SK-N-SH (cell line): Measurements from ENCODE around the gene LRRC8D. TPM values are rescaled to one million over a fixed set of nuclear protein-coding genes. Genes with fewer than 3 reads are reported as not detected.
A peak's percentile ranks its signal among the peaks of the same experiment; 100 is the strongest.

Experiments used
- CTCF ChIA-PET: fragments of 300-600, 350-600 bp; formaldehyde crosslinking; extraction: SDS; loops from one replicate; lab custom pipeline; 2021; lab: Yijun Ruan, JAX
- POLR2A ChIA-PET: fragments of 350-600 bp; sonication (Branson Sonifier 250); formaldehyde crosslinking; extraction: SDS; loops from one replicate; lab custom pipeline; 2020; ENCODE audit warnings: antibody characterized with exemption, inconsistent platforms; lab: Yijun Ruan, JAX
- DNase-seq: peaks from one replicate; pipeline ENCODE4 v3.0.0; 2012
- H2AFZ ChIP-seq: fragments of 200-600 bp; sonication (generic); 2 replicates; pipeline ENCODE4 v1.8.1; 2016; ENCODE audit warnings: antibody characterized with exemption, mild to moderate bottlenecking, low read depth
- H3F3A ChIP-seq: fragments of 200-600 bp; sonication (generic); replicated peaks from 2 replicates; pipeline ENCODE3; 2016; ENCODE audit warnings: antibody characterized with exemption, mild to moderate bottlenecking; ENCODE audit not compliant: insufficient read depth
- H3K27ac ChIP-seq, 2 experiments: fragments of 200-500 bp in 1 of 2; fragments of 200-600 bp in 1 of 2; sonication (Bioruptor generic) in 1 of 2; sonication (generic), shearing (Covaris generic) in 1 of 2; 2 replicates each; pipeline versions ENCODE4 v1.5.1 to v1.6.1; 2014 to 2016; ENCODE audit warnings: low read depth in 2 of 2, inconsistent platforms in 1 of 2, low read length in 1 of 2, mild to moderate bottlenecking in 1 of 2, mixed read lengths in 1 of 2
- H3K27me3 ChIP-seq: fragments of 200-600 bp; sonication (generic), shearing (Covaris generic); 2 replicates; pipeline ENCODE4 v1.6.1; 2016; ENCODE audit warnings: mixed run types; ENCODE audit not compliant: insufficient read depth
- H3K36me3 ChIP-seq, 2 experiments: fragments of 200-500 bp in 1 of 2; fragments of 200-600 bp in 1 of 2; sonication (Bioruptor generic) in 1 of 2; sonication (generic) in 1 of 2; replicated peaks in 1 of 2; 2 replicates each; pipeline versions ENCODE3 to v1.5.1; 2014 to 2016; ENCODE audit warnings: low read length in 1 of 2, mild to moderate bottlenecking in 1 of 2; ENCODE audit not compliant: insufficient read depth in 2 of 2, control insufficient read depth in 1 of 2
- H3K4me1 ChIP-seq, 2 experiments: fragments of 200-500 bp in 1 of 2; fragments of 200-600 bp in 1 of 2; sonication (Bioruptor generic) in 1 of 2; sonication (generic), shearing (Covaris generic) in 1 of 2; 2 replicates each; pipeline versions ENCODE4 v1.5.1 to v1.6.1; 2014 to 2016; ENCODE audit warnings: low read depth in 1 of 2, low read length in 1 of 2, mixed run types in 1 of 2; ENCODE audit not compliant: insufficient read depth in 2 of 2, control insufficient read depth in 1 of 2
- H3K4me2 ChIP-seq: fragments of 200-600 bp; sonication (generic), shearing (Covaris generic); 2 replicates; pipeline ENCODE4 v1.6.1; 2017; ENCODE audit warnings: mixed run types
- H3K4me3 ChIP-seq, 2 experiments: fragments of 200-500 bp in 1 of 2; fragments of 200-600 bp in 1 of 2; sonication (Bioruptor generic) in 1 of 2; sonication (generic), shearing (Covaris generic) in 1 of 2; 2 replicates each; pipeline versions ENCODE4 v1.5.1 to v1.8.1; 2014 to 2016; ENCODE audit warnings: low read depth in 2 of 2, inconsistent platforms in 1 of 2, low read length in 1 of 2, mild to moderate bottlenecking in 1 of 2, mixed read lengths in 1 of 2, moderate library complexity in 1 of 2
- H3K79me2 ChIP-seq: fragments of 200-600 bp; sonication (generic); 2 replicates; pipeline ENCODE4 v1.8.1; 2017; ENCODE audit warnings: mild to moderate bottlenecking; ENCODE audit not compliant: insufficient read depth
- H3K9ac ChIP-seq: fragments of 200-600 bp; sonication (generic); 2 replicates; pipeline ENCODE4 v1.6.1; 2017; ENCODE audit warnings: mixed run types
- H3K9me2 ChIP-seq: fragments of 200-600 bp; sonication (generic); 2 replicates; pipeline ENCODE4 v1.6.1; 2017; ENCODE audit warnings: mixed run types
- H3K9me3 ChIP-seq: fragments of 200-600 bp; sonication (generic); 2 replicates; pipeline ENCODE4 v1.6.1; 2017; ENCODE audit warnings: mixed run types, mild to moderate bottlenecking, moderate library complexity
- H4K20me1 ChIP-seq: fragments of 200-600 bp; sonication (generic); 2 replicates; pipeline ENCODE4 v1.6.1; 2017; ENCODE audit warnings: mild to moderate bottlenecking, mixed run types; ENCODE audit not compliant: insufficient read depth
- CTCF ChIP-seq: fragments of 200-600 bp; sonication (generic); IDR thresholded peaks from 2 replicates; pipeline ENCODE4 v1.6.1; 2017; ENCODE audit warnings: antibody characterized with exemption, mild to moderate bottlenecking, moderate library complexity
- ELF1 ChIP-seq: IDR thresholded peaks from 2 replicates; pipeline ENCODE4 v1.4.0; 2012
- EP300 ChIP-seq, 2 experiments: IDR thresholded peaks; 2 replicates each; pipeline versions ENCODE4 v1.4.0 to v1.6.1; 2012; ENCODE audit warnings: borderline replicate concordance in 1 of 2, low read depth in 1 of 2, low read length in 1 of 2
- EZH2phosphoT487 ChIP-seq: fragments of 200-600 bp; sonication (generic); IDR thresholded peaks from 2 replicates; pipeline ENCODE4 v1.6.1; 2017; ENCODE audit warnings: low read depth, mixed run types, mild to moderate bottlenecking, antibody characterized with exemption, moderate library complexity, borderline replicate concordance
- FOSL2 ChIP-seq: IDR thresholded peaks from 2 replicates; pipeline ENCODE4 v1.4.0; 2012; ENCODE audit warnings: low read depth, mild to moderate bottlenecking, moderate library complexity, borderline replicate concordance
- GATA2 ChIP-seq: sonication (generic); formaldehyde crosslinking; IDR thresholded peaks from 2 replicates; pipeline ENCODE4 v1.5.0; 2020; ENCODE audit warnings: mild to moderate bottlenecking, missing genetic modification reagents
- JUND ChIP-seq: IDR thresholded peaks from 2 replicates; pipeline ENCODE4 v1.4.0; 2012
- MEF2A ChIP-seq: IDR thresholded peaks from 2 replicates; pipeline ENCODE4 v1.4.0; 2012; ENCODE audit warnings: low read depth, borderline replicate concordance
- NFIC ChIP-seq: IDR thresholded peaks from 2 replicates; pipeline ENCODE4 v1.4.0; 2012; ENCODE audit warnings: borderline replicate concordance
- RCOR1 ChIP-seq: fragments of 150-350 bp; IDR thresholded peaks from 2 replicates; pipeline ENCODE4 v1.6.1; 2017; ENCODE audit warnings: antibody characterized with exemption, low read length
- REST ChIP-seq: IDR thresholded peaks from 2 replicates; pipeline ENCODE4 v1.6.1; 2012; ENCODE audit warnings: mild to moderate bottlenecking, low read depth, low read length, moderate library complexity
- RXRA ChIP-seq: IDR thresholded peaks from 2 replicates; pipeline ENCODE4 v1.4.0; 2012; ENCODE audit warnings: low read depth, mild to moderate bottlenecking, borderline replicate concordance
- TCF12 ChIP-seq: IDR thresholded peaks from 2 replicates; pipeline ENCODE4 v1.4.0; 2012
- TEAD4 ChIP-seq: IDR thresholded peaks from 2 replicates; pipeline ENCODE4 v1.4.0; 2012; ENCODE audit warnings: mild to moderate bottlenecking, borderline replicate concordance; ENCODE audit not compliant: insufficient read depth
- USF1 ChIP-seq: IDR thresholded peaks from 2 replicates; pipeline ENCODE4 v1.4.0; 2012; ENCODE audit warnings: low read depth, borderline replicate concordance
- WGBS: methylation state at CpG from one replicate; pipeline ENCODE4 v1.1.6; 2017; ENCODE audit warnings: low lambda C conversion rate; 5-methylcytosine and 5-hydroxymethylcytosine counted together
- polyA plus RNA-seq, 3 experiments: library from polyadenylated mRNA; depleted of rRNA; stranded (reverse); fragments of >200 nt; gene quantifications; 2 replicates each; pipeline ENCODE4 v1.2.3, GENCODE V29; 2012

LRRC8D gene
- polyA plus RNA-seq, 1 of the 3 experiments (the other 2 are of a cell fraction) = 15.0 TPM

DNA sequence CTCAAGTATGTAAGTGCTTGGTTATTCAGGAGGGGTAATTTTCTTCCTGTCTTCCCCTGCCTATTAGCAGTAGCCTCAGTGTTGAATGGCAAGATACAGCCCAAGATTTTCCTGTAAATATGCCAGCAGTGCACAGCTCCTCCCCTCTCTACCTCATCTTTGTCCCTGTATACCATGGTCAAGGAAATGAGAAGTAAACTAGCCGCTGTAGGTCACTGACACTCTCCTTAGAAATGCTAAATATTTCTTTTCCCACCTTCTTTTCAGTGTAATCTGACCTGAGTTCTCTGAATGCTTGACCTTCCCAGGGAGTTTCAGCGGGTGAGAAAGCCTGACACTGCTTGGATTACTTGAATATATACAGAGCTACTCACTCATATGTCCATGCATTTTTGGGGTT lies 89.9 kb downstream of the LRRC8D start:
- WGBS = 40% methylated on average over 2 of the region's 2 CpGs
- CTCF ChIA-PET = no interaction called here
- H3K27me3 ChIP-seq = no peaks in the 10 kb centered on the region
- no peaks in the 10 kb centered on the region for H3K9me3 ChIP-seq
- H3K9ac ChIP-seq = peak overlapping the region; percentile 28; the same call in 1 of the 2 replicates
- peaks cover 37% of the 10 kb centered on the region for H3F3A ChIP-seq
- no peak for DNase-seq
- H2AFZ ChIP-seq = no peak overlapping the region
- POLR2A ChIA-PET = no interaction called here
- peaks cover 15 to 49% of the 10 kb centered on the region in 2 experiments for H3K4me1 ChIP-seq
- H3K4me3 ChIP-seq = no peak overlapping the region
- H4K20me1 ChIP-seq = no peaks in the 10 kb centered on the region
- no peaks in the 10 kb centered on the region for H3K79me2 ChIP-seq
- TF ChIP-seq NFIC (peak; percentile 31; the same call in 1 of the 2 replicates), GATA2 (no peak), REST (no peak), RXRA (peak; percentile 74; the same call in 1 of the 2 replicates), FOSL2 (peak; percentile 58; the same call in 1 of the 2 replicates), JUND (peak; percentile 13; the same call in 1 of the 2 replicates), TCF12 (peak; percentile 45), MEF2A (no peak), EZH2phosphoT487 (no peak), RCOR1 (no peak), TEAD4 (peak; percentile 57; the same call in 1 of the 2 replicates), CTCF (no peak), EP300 (IDR thresholded peaks at IDR 0.05; ENCODE audit: borderline replicate concordance in 1 of 2, low read depth in 1 of 2, low read length in 1 of 2) (no peak; a peak in 1 of 4 replicates), ELF1 (no peak), USF1 (no peak)
- no peak overlapping the region for H3K4me2 ChIP-seq
- H3K27ac ChIP-seq = peak overlapping the region in 1 of 2 experiments; percentile 48; a peak in 2 of 4 replicates
- no peaks in the 10 kb centered on the region for H3K36me3 ChIP-seq
- H3K9me2 ChIP-seq = no peaks in the 10 kb centered on the region
